ENCODE data around the gene DMD. TPM values are rescaled to one million over a fixed set of nuclear protein-coding genes. Genes with fewer than 3 reads are reported as not detected.

Gene DMD
- total RNA-seq, 1 donor from 2014 or later, result 0.64 TPM

- intact Hi-C loops (cut with micrococcal nuclease), result no loop called here
These were observed 1463.9 kb downstream of the DMD start for GRCh38 chrX:31747411-31747810.

- intact Hi-C loops (cut with micrococcal nuclease), result no loop called here
These were observed 1468.3 kb downstream of the DMD start for GRCh38 chrX:31743004-31743403.

- intact Hi-C loops (cut with micrococcal nuclease), result no loop called here
These were observed 1493.9 kb downstream of the DMD start for GRCh38 chrX:31717474-31717873.

GRCh38 chrX:31715675-31716074 is 1495.7 kb downstream of the DMD start:
- intact Hi-C loops (cut with micrococcal nuclease), result no loop called here

DNA sequence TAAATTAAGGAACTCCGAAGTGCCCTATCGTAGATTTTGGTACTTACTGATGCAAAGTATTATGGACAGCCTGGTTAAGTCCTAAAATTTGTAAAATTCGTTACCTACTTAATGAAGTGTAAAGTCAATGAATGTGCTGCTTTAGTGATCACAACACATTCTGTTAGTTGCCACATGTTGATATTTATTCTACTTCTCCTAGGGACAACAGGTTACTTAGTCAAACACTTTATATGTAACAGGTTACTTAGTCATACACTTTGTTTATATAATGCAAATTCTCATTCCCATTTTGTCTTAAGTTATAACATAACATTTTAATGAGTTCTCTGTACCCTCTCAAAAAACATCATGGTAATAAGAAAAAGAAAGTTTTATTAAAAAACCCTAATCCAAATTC is 1496.6 kb downstream of the DMD start:
- intact Hi-C loops (cut with micrococcal nuclease), result no loop called here

GRCh38 chrX:31713120-31713519 is 1498.2 kb downstream of the DMD start:
- intact Hi-C loops (cut with micrococcal nuclease), result no loop called here

- intact Hi-C loops (cut with micrococcal nuclease), result no loop called here
These were observed 1500.2 kb downstream of the DMD start for GRCh38 chrX:31711166-31711565.

GRCh38 chrX:31708116-31708515 is 1503.2 kb downstream of the DMD start:
- intact Hi-C loops (cut with micrococcal nuclease), result no loop called here

DNA sequence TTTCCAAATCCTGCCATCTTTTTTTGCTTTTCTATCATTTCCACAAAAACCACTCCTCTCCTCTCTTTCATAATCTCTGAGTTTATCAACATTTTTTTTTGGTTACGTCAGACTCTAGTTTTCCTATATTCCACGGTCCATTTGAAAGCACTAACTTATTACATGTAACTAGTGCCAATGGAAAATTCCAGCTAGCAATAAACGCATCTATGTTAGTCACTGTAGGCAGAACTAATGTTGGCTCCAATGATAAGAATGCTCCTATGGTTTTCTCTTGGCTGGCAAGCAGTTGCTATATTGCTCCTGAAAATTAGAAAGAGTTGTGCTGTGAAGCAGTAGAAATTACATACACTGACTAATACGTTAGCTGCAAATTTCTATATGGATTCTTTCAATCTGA is 1504.9 kb downstream of the DMD start:
- intact Hi-C loops (cut with micrococcal nuclease), result no loop called here

DNA sequence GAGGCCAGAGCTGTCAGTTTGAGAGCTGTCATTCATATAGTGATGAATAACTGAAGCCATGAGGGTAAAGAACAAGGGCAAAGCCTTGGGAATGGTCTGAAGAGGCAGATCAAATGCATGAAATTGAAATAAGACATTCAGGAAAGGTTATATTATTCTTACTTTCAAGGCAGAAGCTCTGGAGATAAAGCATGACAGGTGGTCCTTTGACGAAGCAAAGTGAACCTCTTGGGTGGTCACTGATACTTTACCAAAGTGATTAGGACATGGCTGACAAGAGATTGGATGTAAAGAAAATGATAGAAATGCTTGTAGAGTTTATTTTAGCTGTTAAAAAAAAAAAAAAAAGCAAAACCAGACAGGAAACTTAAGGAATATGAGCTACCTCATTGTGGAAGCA is 1505.5 kb downstream of the DMD start:
- intact Hi-C loops (cut with micrococcal nuclease), result no loop called here

DNA sequence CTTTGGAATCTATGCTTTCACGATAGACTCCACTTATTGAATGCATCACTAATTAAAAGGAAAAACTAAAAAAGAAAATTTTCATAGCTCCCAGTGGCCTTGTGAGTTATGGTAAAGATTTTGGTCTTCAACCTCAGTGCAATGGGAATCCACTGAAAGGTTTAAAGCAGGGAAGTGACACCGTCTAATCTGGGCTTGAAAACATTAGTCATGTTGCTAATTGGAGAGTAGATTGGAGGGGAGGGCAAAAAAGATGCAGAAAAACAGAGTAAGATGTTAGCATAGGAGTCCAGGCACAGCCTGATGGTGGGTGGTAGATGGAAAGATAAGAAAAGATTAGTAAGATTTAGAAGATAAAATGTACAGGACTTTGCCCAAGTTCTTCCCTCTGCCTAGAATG is 1506.4 kb downstream of the DMD start:
- intact Hi-C loops (cut with micrococcal nuclease), result no loop called here

DNA sequence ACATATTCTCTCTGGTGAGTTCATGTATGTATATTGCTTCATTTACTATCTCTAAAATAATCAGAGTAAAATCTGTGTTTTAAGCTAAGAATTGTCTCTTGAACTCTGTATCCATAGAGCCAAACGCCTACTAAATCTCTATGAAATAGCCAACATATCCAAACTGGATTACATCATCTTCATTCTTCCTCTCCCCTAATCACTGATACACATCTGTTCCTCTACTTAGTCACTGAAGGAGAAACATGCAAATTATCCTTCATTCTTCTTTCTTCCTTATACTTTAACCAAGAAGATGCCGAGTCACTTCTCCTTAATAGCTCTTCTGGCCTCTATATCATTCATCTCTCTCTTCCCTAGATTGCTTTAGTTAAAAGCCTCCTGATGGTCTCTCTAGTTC is 1509.1 kb downstream of the DMD start:
- intact Hi-C loops (cut with micrococcal nuclease), result no loop called here

DNA sequence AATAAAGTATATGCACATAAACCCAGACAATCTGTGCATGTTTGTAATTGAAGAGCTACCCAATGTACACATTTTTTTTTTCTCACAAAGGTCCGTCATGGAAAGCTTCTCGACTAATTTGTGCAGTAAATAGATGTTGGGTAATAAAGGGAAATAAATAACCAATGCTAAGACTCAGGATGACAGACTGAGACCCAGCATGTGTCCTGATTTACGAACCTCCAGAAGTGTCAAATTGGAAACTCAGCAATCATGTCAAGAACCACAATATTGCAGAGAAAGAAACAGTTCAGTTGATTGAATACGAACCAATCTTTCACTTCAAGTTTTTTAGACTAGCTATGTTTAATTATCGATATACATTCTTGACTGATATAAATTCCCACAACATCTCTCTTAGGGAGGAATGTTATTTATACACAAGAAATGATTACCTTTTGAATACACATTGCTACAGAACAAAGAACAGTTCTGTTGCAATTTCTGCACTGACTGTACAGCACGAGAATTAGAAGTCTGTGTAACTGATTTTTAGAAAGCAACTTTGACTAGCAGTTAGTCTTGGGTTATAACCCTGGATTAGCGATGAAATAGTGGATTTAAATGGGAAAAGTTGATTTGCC is 1513.9 kb downstream of the DMD start:
- intact Hi-C loops (cut with micrococcal nuclease), result no loop called here

DNA sequence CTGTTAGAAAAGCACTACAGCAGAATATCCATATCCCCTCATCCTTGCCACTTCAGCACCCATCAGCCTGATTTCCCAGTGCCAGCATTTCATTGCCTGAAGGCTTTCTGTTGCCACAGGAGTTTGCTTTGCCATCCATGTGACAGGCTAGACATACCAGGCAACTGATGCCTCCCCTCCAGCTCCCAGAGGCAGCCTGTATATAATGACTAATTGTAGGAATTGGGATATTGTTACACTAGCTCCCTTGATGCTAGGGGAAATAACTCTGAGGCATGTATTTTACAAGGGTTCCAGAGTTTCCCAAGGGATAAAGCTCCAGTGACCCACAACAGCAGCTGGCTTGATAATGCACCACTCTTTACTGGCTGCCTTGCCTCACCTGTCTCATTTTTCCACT is 1531.5 kb downstream of the DMD start:
- intact Hi-C loops (cut with micrococcal nuclease), result no loop called here

DNA sequence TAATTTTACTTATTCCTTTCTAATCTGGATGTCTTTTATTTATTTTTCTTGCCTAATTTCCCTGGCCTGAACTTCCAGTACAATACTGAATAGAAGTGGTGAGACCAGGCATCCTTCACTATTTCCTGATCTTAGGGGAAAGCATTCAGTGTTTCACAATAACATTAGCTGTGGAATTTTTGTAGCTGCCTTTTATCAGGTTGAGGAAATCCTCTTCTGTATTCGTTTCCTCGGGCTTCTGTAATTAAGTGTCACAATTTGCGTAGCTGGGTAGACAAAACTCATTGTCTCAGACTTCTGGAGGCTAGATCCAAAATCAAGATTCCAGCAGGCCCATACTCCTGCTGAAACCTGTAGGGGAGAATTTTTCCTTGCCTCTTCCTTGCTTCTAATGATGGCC is 1541.1 kb downstream of the DMD start:
- intact Hi-C loops (cut with micrococcal nuclease), result no loop called here

GRCh38 chrX:31665454-31665853 is 1545.9 kb downstream of the DMD start:
- intact Hi-C loops (cut with micrococcal nuclease), result no loop called here

DNA sequence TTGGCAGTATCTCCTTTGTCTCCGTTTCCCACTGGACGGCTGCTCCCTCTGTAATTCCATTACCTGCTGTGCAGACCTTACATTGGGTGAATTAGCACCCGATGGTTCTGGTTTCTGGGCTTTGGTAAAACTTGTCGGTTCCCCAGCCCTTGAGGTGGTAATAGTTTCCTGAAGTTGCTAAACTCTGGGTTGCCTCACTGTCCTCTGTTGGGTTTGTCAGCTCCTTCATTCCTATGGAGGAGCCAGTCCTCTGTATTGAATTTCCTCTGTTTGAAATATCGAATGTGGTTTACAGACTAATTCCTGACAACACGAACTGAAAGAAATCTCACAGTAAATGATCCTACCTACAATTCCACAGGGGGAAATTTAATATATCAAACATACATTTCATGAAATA is 1548.2 kb downstream of the DMD start:
- intact Hi-C loops (cut with micrococcal nuclease), result no loop called here

GRCh38 chrX:31661280-31661810 is 1550.0 kb downstream of the DMD start:
- intact Hi-C loops (cut with micrococcal nuclease), result no loop called here

DNA sequence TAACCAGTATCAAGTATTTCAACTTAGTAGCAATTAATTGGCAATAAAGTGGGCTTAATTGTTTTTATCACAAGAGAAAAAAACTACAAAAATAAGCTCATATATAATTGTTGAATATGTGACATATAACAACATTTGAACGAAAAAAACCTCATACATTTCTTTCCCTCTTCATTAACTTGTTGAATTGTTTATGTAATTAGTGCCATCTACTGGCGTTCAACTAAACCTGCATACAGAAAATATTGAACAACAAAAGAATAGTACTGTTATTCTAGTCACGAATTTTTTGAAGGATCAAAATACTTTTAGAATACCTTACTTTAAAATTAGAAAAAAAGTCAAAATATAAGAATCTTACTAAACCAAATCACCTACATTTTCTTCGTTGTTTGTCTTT is 1553.0 kb downstream of the DMD start:
- intact Hi-C loops (cut with micrococcal nuclease), result loop anchor here (2.0 to 5.0 kb wide), 3 partner anchors 446 to 921 kb away; no protein-coding TSS in a partner anchor

DNA sequence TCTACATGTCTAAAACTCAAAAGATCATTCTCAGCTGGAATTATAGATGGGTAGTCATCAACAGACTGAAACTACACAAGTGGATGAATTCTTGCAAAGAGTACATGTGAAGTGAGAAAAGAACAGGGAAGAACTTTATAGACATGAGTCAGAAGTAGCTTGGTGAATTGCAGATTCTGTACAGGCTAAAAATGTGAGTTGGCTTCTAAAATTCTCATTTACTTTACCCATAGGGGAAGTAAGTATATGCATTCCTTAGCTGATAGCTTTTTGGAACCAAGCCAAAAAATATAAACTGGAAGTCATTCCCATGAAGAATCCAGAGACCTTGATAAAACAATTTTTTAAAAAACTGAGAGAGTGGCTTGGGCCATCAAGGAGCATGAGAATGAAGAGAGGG is 1555.3 kb downstream of the DMD start:
- intact Hi-C loops (cut with micrococcal nuclease), result loop anchor here (5.0 kb wide), 2 partner anchors 684 to 919 kb away; no protein-coding TSS in a partner anchor

DNA sequence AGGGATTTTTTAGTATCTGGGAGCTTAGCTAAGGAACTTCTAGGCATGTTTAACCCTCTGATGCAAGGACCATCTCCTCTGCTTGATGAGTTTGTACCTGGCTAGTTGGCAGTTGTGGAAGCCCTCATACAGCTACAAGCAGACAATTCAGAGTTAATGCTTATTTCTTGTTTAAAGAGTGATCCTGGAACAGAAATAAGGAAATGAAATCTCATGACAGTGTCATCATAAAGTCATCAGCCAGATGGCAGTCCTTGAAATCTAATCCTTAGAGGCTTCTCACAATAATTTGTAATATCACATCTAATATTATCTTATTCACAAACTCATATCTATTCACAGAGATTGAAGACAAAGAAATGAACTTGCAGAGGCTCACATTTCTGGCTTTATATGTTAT is 1557.9 kb downstream of the DMD start:
- intact Hi-C loops (cut with micrococcal nuclease), result no loop called here

GRCh38 chrX:31652650-31653049 is 1558.7 kb downstream of the DMD start:
- intact Hi-C loops (cut with micrococcal nuclease), result no loop called here

GRCh38 chrX:31649201-31649600 is 1562.1 kb downstream of the DMD start:
- intact Hi-C loops (cut with micrococcal nuclease), result no loop called here

DNA sequence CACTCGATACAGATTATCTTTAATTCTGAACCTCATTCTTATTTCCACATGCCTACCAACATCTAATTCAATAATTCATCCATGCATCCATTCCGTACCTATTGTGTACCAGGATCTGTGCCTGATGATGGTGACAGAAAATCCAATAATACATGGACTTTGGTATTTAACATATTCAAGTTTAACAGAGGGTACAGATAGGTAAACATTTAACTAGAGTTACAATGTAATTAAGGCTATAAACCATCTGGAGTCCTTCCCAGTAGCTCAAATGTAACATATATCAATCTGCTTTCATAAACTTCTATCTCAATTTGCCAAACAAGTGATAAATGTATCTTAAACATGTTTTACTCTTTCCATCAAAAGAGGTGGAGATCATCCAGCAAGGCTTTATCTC is 1578.0 kb downstream of the DMD start:
- intact Hi-C loops (cut with micrococcal nuclease), result no loop called here
